B cell (primary cell): ENCODE results near the gene CAMK2G. TPM values are rescaled to one million over a fixed set of nuclear protein-coding genes. Genes with fewer than 3 reads are reported as not detected.

ENCODE experiments used
- ATAC-seq: fragments of 200-7000 bp; cut with Tn5 transposase; one replicate; pipeline ENCODE4 v1.10.0; 2021; ENCODE audit warnings: low read depth, mild to moderate bottlenecking, moderate number of reproducible peaks, moderate library complexity
- CTCF ChIA-PET: fragments of 350-600 bp; sonication (Branson Sonifier 250); formaldehyde crosslinking; loops from one replicate; lab custom pipeline; 2021; ENCODE audit warnings: antibody characterized with exemption, inconsistent platforms; lab: Charles Lee
- POLR2A ChIA-PET: fragments of 350-600 bp; sonication (Branson Sonifier 250); formaldehyde crosslinking; loops from one replicate; lab custom pipeline; 2021; ENCODE audit warnings: antibody characterized with exemption; lab: Charles Lee
- DNase-seq: peaks from one replicate; pipeline ENCODE4 v3.0.0; 2013
- H2AFZ ChIP-seq: 2 replicates; pipeline ENCODE4 v1.6.1; 2012; ENCODE audit warnings: mild to moderate bottlenecking, low read depth, low read length; ENCODE audit not compliant: insufficient read depth, poor library complexity, severe bottlenecking
- H3K27ac ChIP-seq, 2 donors: 1 replicate in 1 of 2; 2 replicates in 1 of 2; pipeline ENCODE4 v1.5.1; 2012 to 2013; ENCODE audit warnings: low read length in 2 of 2, mild to moderate bottlenecking in 2 of 2, moderate library complexity in 1 of 2
- H3K27me3 ChIP-seq, 4 experiments: fragments of 200-600 bp in 1 of 4; sonication (generic) in 1 of 4; replicated peaks in 1 of 4; 1 replicate in 2 of 4; 2 replicates in 2 of 4; pipeline versions ENCODE4 v1.6.1 to v1.7.0; 2013 to 2016; ENCODE audit warnings: low read length in 3 of 4, mild to moderate bottlenecking in 2 of 4, mixed read lengths in 1 of 4, moderate library complexity in 1 of 4; ENCODE audit not compliant: insufficient read depth in 4 of 4, control insufficient read depth in 3 of 4; ENCODE audit errors: control extremely low read depth in 1 of 4
- H3K36me3 ChIP-seq, 2 experiments: replicated peaks in 1 of 2; 1 replicate in 1 of 2; 2 replicates in 1 of 2; pipeline versions ENCODE4 v1.6.1 to v1.7.1; 2013; ENCODE audit warnings: low read length in 1 of 2; ENCODE audit not compliant: insufficient read depth in 2 of 2, control insufficient read depth in 1 of 2; ENCODE audit errors: control extremely low read depth in 1 of 2, extremely low read depth in 1 of 2
- H3K4me1 ChIP-seq, 2 donors: fragments of 200-600 bp in 1 of 2; sonication (generic) in 1 of 2; 1 replicate in 1 of 2; 2 replicates in 1 of 2; pipeline versions ENCODE4 v1.5.1 to v1.6.1; 2013 to 2017; ENCODE audit warnings: low read length in 2 of 2; ENCODE audit not compliant: control insufficient read depth in 2 of 2, insufficient read depth in 2 of 2
- H3K4me2 ChIP-seq: replicated peaks from 2 replicates; pipeline ENCODE3; 2012; ENCODE audit warnings: mild to moderate bottlenecking, low read depth, low read length; ENCODE audit not compliant: poor library complexity, severe bottlenecking
- H3K4me3 ChIP-seq, 5 experiments: fragments of 200-600 bp in 1 of 5; sonication (generic) in 1 of 5; 1 replicate in 3 of 5; 2 replicates in 2 of 5; pipeline versions ENCODE4 v1.5.1 to v1.7.0; 2011 to 2016; ENCODE audit warnings: low read length in 4 of 5, mild to moderate bottlenecking in 4 of 5, low read depth in 2 of 5, control low read depth in 1 of 5, moderate library complexity in 1 of 5; ENCODE audit not compliant: insufficient read depth in 1 of 5; ENCODE audit errors: control extremely low read depth in 1 of 5, extremely low read depth in 1 of 5
- H3K79me2 ChIP-seq: fragments of 200-600 bp; sonication (generic); one replicate; pipeline ENCODE4 v1.6.0; 2016; ENCODE audit warnings: low read length; ENCODE audit not compliant: control insufficient read depth, insufficient read depth
- H3K9ac ChIP-seq: fragments of 200-600 bp; sonication (generic); 2 replicates; pipeline ENCODE4 v1.6.1; 2017; ENCODE audit warnings: mild to moderate bottlenecking, low read length, moderate library complexity
- H3K9me3 ChIP-seq, 3 donors: one replicate each; pipeline versions ENCODE4 v1.6.1 to v1.7.1; 2013; ENCODE audit warnings: low read length in 2 of 3; ENCODE audit not compliant: control insufficient read depth in 2 of 3, insufficient read depth in 1 of 3; ENCODE audit errors: control extremely low read depth in 1 of 3
- H4K20me1 ChIP-seq: 2 replicates; pipeline ENCODE4 v1.6.0; 2012; ENCODE audit warnings: mild to moderate bottlenecking, low read length; ENCODE audit not compliant: insufficient read depth, control insufficient read depth, poor library complexity, severe bottlenecking
- H3K27ac Mint-ChIP-seq: one replicate; pipeline ENCODE4 v1.8.0; 2021; ENCODE audit warnings: mixed read lengths
- H3K27me3 Mint-ChIP-seq: one replicate; pipeline ENCODE4 v1.8.0; 2021; ENCODE audit warnings: mixed read lengths
- H3K4me1 Mint-ChIP-seq: one replicate; pipeline ENCODE4 v1.8.0; 2021; ENCODE audit warnings: mixed read lengths
- H3K4me3 Mint-ChIP-seq: one replicate; pipeline ENCODE4 v1.8.0; 2021; ENCODE audit warnings: mixed read lengths
- H3K9me3 Mint-ChIP-seq: one replicate; pipeline ENCODE4 v1.8.0; 2022; ENCODE audit warnings: mixed read lengths; ENCODE audit not compliant: insufficient read depth
- CTCF ChIP-seq: fragments of 200-600 bp; IDR thresholded peaks from one replicate; pipeline ENCODE4 v1.8.0; 2022; ENCODE audit warnings: antibody characterized with exemption, mild to moderate bottlenecking
- EZH2 ChIP-seq: IDR thresholded peaks from 2 replicates; pipeline ENCODE4 v1.6.1; 2012; ENCODE audit warnings: borderline replicate concordance, low read depth, mild to moderate bottlenecking, moderate library complexity, low read length; ENCODE audit not compliant: insufficient read depth, poor library complexity, severe bottlenecking
- WGBS: methylation state at CpG from one replicate; pipeline ENCODE4 v1.1.5; 2013; ENCODE audit warnings: missing lambda C conversion rate; ENCODE audit not compliant: insufficient coverage; 5-methylcytosine and 5-hydroxymethylcytosine counted together
- intact Hi-C: fragments of 100-400 bp; cut with micrococcal nuclease; formaldehyde crosslinking; loops from one replicate; pipeline ENCODE4 v1.10.0; 2022
- polyA plus RNA-seq: library from polyadenylated mRNA; depleted of rRNA; stranded (reverse); fragments of >200 nt; gene quantifications from 2 replicates; pipeline ENCODE4 v1.2.3, GENCODE V29; 2012
- total RNA-seq, 2 donors: library from RNA; stranded (reverse); fragments of 120-200 nt in 1 of 2; gene quantifications; 1 replicate in 1 of 2; 2 replicates in 1 of 2; pipeline versions ENCODE4 v1.2.3 to v1.2.4, GENCODE V29; 2013 to 2022

Gene CAMK2G
- total and polyA plus RNA-seq, 2 donors (not counting 1 experiment from before 2014, with no cell fraction given): 42.7 to 48.7 TPM

- H3K4me2 ChIP-seq: no peak overlapping the region
- Mint-ChIP-seq H3K4me3 (no peak overlapping the region), H3K4me1 (peaks cover 5% of the 10 kb centered on the region), H3K27me3 (no peaks in the 10 kb centered on the region), H3K9me3 (no peaks in the 10 kb centered on the region), H3K27ac (no peak overlapping the region)
- DNase-seq (no peak), ATAC-seq (no peak)
- ChIA-PET CTCF (interaction anchor here (0.6 to 10.7 kb wide), 7 partner anchors 13 to 1262 kb away, joined by 3 to 261 read pairs (median 11); no protein-coding TSS in a partner anchor), POLR2A (no interaction called here)
- intact Hi-C loops: no loop called here
- no peak overlapping the region for H3K9ac ChIP-seq
- H3K27ac ChIP-seq: no peak overlapping the region
- 82% methylated on average over 8 of the region's 10 CpGs for whole genome bisulfite sequencing
- no peaks in the 10 kb centered on the region for H3K9me3 ChIP-seq
- peaks cover 0 to 4% (median 0%) of the 10 kb centered on the region in 4 experiments for H3K27me3 ChIP-seq
- no peaks in the 10 kb centered on the region for H4K20me1 ChIP-seq
- H3K36me3 ChIP-seq: no peaks in the 10 kb centered on the region
- TF ChIP-seq EZH2 (no peak), CTCF (no peak)
- H3K79me2 ChIP-seq: no peaks in the 10 kb centered on the region
- no peak overlapping the region for H3K4me3 ChIP-seq
- peaks cover 4 to 16% of the 10 kb centered on the region in 2 donors for H3K4me1 ChIP-seq
- H2AFZ ChIP-seq: no peak overlapping the region
Observed at GRCh38 chr10:73892310-73893030, 18.1 kb upstream of the CAMK2G start.

GRCh38 chr10:73891540-73891939 is 17.2 kb upstream of the CAMK2G start:
- H3K9me3 Mint-ChIP-seq: no peaks in the 10 kb centered on the region
- no peak overlapping the region for H3K9ac ChIP-seq
- ATAC-seq: no peak

More at GRCh38 chr10:73891540-73891939, 17.2 kb upstream of the CAMK2G start:
- Histone ChIP-seq H3K4me3 (no peak overlapping the region), H4K20me1 (no peaks in the 10 kb centered on the region), H3K4me2 (no peak overlapping the region), H3K9me3 (no peaks in the 10 kb centered on the region), H3K36me3 (no peaks in the 10 kb centered on the region), H2AFZ (no peak overlapping the region), H3K4me1 (peaks cover 4 to 16% of the 10 kb centered on the region in 2 donors), H3K79me2 (no peaks in the 10 kb centered on the region), H3K27ac (no peak overlapping the region), H3K27me3 (peaks cover 0 to 4% (median 0%) of the 10 kb centered on the region in 4 experiments)
- no peak overlapping the region for H3K27ac Mint-ChIP-seq
- H3K27me3 Mint-ChIP-seq: no peaks in the 10 kb centered on the region
- H3K4me1 Mint-ChIP-seq: peaks cover 5% of the 10 kb centered on the region
- intact Hi-C loops: no loop called here
- DNase-seq: no peak
- CTCF ChIA-PET: interaction anchor here (0.6 to 10.7 kb wide), 7 partner anchors 12 to 1263 kb away, joined by 3 to 261 read pairs (median 6); no protein-coding TSS in a partner anchor
- WGBS: 100% methylated on average over 1 of the region's 5 CpGs
- TF ChIP-seq CTCF (no peak), EZH2 (no peak)
- POLR2A ChIA-PET: no interaction called here
- no peak overlapping the region for H3K4me3 Mint-ChIP-seq
